ENCODE data around the gene SQOR.
A peak's percentile ranks its signal among the peaks of the same experiment; 100 is the strongest.
"Not testable (repeated sequence)": the region's sequence is repeated elsewhere in the genome, so short reads cannot be mapped to it uniquely, and the experiment has no call there.

SQOR gene

GRCh38 chr15:45630917-45631691 is 3.7 kb upstream of the SQOR start:
- no peak for DNase-seq (ENCODE audit: low read depth in 2 of 2, low spot score in 1 of 2)

GRCh38 chr15:45631776-45632175 is 3.1 kb upstream of the SQOR start:
- no peak for DNase-seq (ENCODE audit: low read depth in 2 of 2, low spot score in 1 of 2)

- DNase-seq (ENCODE audit: low read depth in 2 of 2, low spot score in 1 of 2), result peak; percentile 42 to 46
Observed at GRCh38 chr15:45635191-45635638, 386 bp downstream of the SQOR start.

- DNase-seq (ENCODE audit: low read depth in 2 of 2, low spot score in 1 of 2), result no peak
Observed at GRCh38 chr15:45635763-45636292, 999 bp downstream of the SQOR start.

- DNase-seq (ENCODE audit: low read depth in 2 of 2, low spot score in 1 of 2), result no peak
Observed at GRCh38 chr15:45637141-45637540, 2.3 kb downstream of the SQOR start.

- DNase-seq (ENCODE audit: low read depth in 2 of 2, low spot score in 1 of 2), result peak in 1 of 2 donors; percentile 8
Observed at GRCh38 chr15:45637552-45638033, 2.8 kb downstream of the SQOR start.

- no peak for DNase-seq (ENCODE audit: low read depth in 2 of 2, low spot score in 1 of 2)
Observed at GRCh38 chr15:45640616-45641015, 5.8 kb downstream of the SQOR start.

- DNase-seq (ENCODE audit: low read depth in 2 of 2, low spot score in 1 of 2), result no peak
Observed at GRCh38 chr15:45641374-45641781, 6.5 kb downstream of the SQOR start.

- no peak for DNase-seq (ENCODE audit: low read depth in 2 of 2, low spot score in 1 of 2)
Observed at GRCh38 chr15:45641999-45642932, 7.4 kb downstream of the SQOR start.

- DNase-seq (ENCODE audit: low read depth in 2 of 2, low spot score in 1 of 2), result no peak
Observed at GRCh38 chr15:45644437-45644836, 9.6 kb downstream of the SQOR start.

- no peak for DNase-seq (ENCODE audit: low read depth in 2 of 2, low spot score in 1 of 2)
Observed at GRCh38 chr15:45645026-45645980, 10.5 kb downstream of the SQOR start.

- DNase-seq (ENCODE audit: low read depth in 2 of 2, low spot score in 1 of 2), result no peak
Observed at GRCh38 chr15:45646220-45646619, 11.4 kb downstream of the SQOR start.

GRCh38 chr15:45647828-45648227 is 13.0 kb downstream of the SQOR start:
- no peak for DNase-seq (ENCODE audit: low read depth in 2 of 2, low spot score in 1 of 2)

- DNase-seq (ENCODE audit: low read depth in 2 of 2, low spot score in 1 of 2), result no peak
Observed at GRCh38 chr15:45648521-45649200, 13.8 kb downstream of the SQOR start.

- not testable (repeated sequence) for DNase-seq (ENCODE audit: low read depth in 2 of 2, low spot score in 1 of 2)
Observed at GRCh38 chr15:45650007-45650406, 15.2 kb downstream of the SQOR start.

- no peak for DNase-seq (ENCODE audit: low read depth in 2 of 2, low spot score in 1 of 2)
Observed at GRCh38 chr15:45650889-45651525, 16.2 kb downstream of the SQOR start.

- DNase-seq (ENCODE audit: low read depth in 2 of 2, low spot score in 1 of 2), result no peak
Observed at GRCh38 chr15:45653702-45654424, 19.0 kb downstream of the SQOR start.

- no peak for DNase-seq (ENCODE audit: low read depth in 2 of 2, low spot score in 1 of 2)
Observed at GRCh38 chr15:45654749-45655148, 19.9 kb downstream of the SQOR start.

- no peak for DNase-seq (ENCODE audit: low read depth in 2 of 2, low spot score in 1 of 2)
Observed at GRCh38 chr15:45657254-45657653, 22.4 kb downstream of the SQOR start.

Measured in stimulated activated CD8-positive, alpha-beta memory T cell treated with anti-CD3 and anti-CD28 coated beads, Interleukin-4, amount 100 ng/mL, for 1 hour (primary cell).